Skeletal muscle satellite cell (primary cell): ENCODE measurements around the gene TMCC3. TPM values are rescaled to one million over a fixed set of nuclear protein-coding genes. Genes with fewer than 3 reads are reported as not detected.

Experiments used
- H3K27me3 ChIP-seq: 2 replicates; pipeline ENCODE4 v1.7.0; 2013; ENCODE audit warnings: low read length; ENCODE audit not compliant: control insufficient read depth, insufficient read depth
- H3K36me3 ChIP-seq: 2 replicates; pipeline ENCODE4 v1.7.0; 2013; ENCODE audit warnings: mild to moderate bottlenecking, control low read depth, low read length; ENCODE audit not compliant: insufficient read depth
- H3K4me1 ChIP-seq: 2 replicates; pipeline ENCODE4 v1.7.0; 2013; ENCODE audit warnings: low read length; ENCODE audit not compliant: control insufficient read depth, insufficient read depth
- H3K4me2 ChIP-seq: 2 replicates; pipeline ENCODE4 v1.7.0; 2013; ENCODE audit warnings: mild to moderate bottlenecking, low read length
- H3K4me3 ChIP-seq: 2 replicates; pipeline ENCODE4 v1.7.0; 2013; ENCODE audit warnings: low read length
- H3K9ac ChIP-seq: 2 replicates; pipeline ENCODE4 v1.7.0; 2013; ENCODE audit warnings: mild to moderate bottlenecking, low read depth, low read length, moderate library complexity
- H3K9me3 ChIP-seq: replicated peaks from 2 replicates; pipeline ENCODE4 v1.7.0; 2013; ENCODE audit warnings: mild to moderate bottlenecking, control low read depth, low read length
- small RNA-seq: library from RNA; depleted of rRNA; stranded (forward); fragments of <200 nt; gene quantifications from one replicate; pipeline ENCODE3, GENCODE V24; 2012

TMCC3 gene

GRCh38 chr12:94538318-94538717 lies 112.0 kb downstream of the TMCC3 start:
- Histone ChIP-seq H3K9ac (no peak overlapping the region), H3K27me3 (peaks cover 39% of the 10 kb centered on the region), H3K9me3 (no peaks in the 10 kb centered on the region), H3K36me3 (no peaks in the 10 kb centered on the region), H3K4me1 (no peaks in the 10 kb centered on the region), H3K4me3 (no peak overlapping the region), H3K4me2 (no peak overlapping the region)

GRCh38 chr12:94536040-94536965 lies 114.1 kb downstream of the TMCC3 start:
- no peak overlapping the region for H3K4me2 ChIP-seq
- H3K36me3 ChIP-seq: no peaks in the 10 kb centered on the region
- no peaks in the 10 kb centered on the region for H3K9me3 ChIP-seq
- H3K4me3 ChIP-seq: no peak overlapping the region
- H3K4me1 ChIP-seq: no peaks in the 10 kb centered on the region
- peaks cover 37% of the 10 kb centered on the region for H3K27me3 ChIP-seq
- H3K9ac ChIP-seq: no peak overlapping the region

- peaks cover 35% of the 10 kb centered on the region for H3K27me3 ChIP-seq
- H3K9ac ChIP-seq: no peak overlapping the region
- H3K4me3 ChIP-seq: no peak overlapping the region
- no peaks in the 10 kb centered on the region for H3K4me1 ChIP-seq
- H3K4me2 ChIP-seq: no peak overlapping the region
- H3K9me3 ChIP-seq: no peaks in the 10 kb centered on the region
- no peaks in the 10 kb centered on the region for H3K36me3 ChIP-seq
Observed at GRCh38 chr12:94535510-94535921, 114.8 kb downstream of the TMCC3 start.

- Histone ChIP-seq H3K9ac (no peak overlapping the region), H3K4me1 (no peaks in the 10 kb centered on the region)
Observed at GRCh38 chr12:94534774-94535509, 115.4 kb downstream of the TMCC3 start.

GRCh38 chr12:94534278-94534677 lies 116.1 kb downstream of the TMCC3 start:
- no peaks in the 10 kb centered on the region for H3K36me3 ChIP-seq
- H3K9ac ChIP-seq: no peak overlapping the region
- no peak overlapping the region for H3K4me2 ChIP-seq
- no peaks in the 10 kb centered on the region for H3K9me3 ChIP-seq
- H3K27me3 ChIP-seq: peaks cover 43% of the 10 kb centered on the region
- H3K4me3 ChIP-seq: no peak overlapping the region
- H3K4me1 ChIP-seq: no peaks in the 10 kb centered on the region

More at GRCh38 chr12:94534774-94535509, 115.4 kb downstream of the TMCC3 start:
- H3K4me2 ChIP-seq: no peak overlapping the region
- no peaks in the 10 kb centered on the region for H3K36me3 ChIP-seq
- H3K27me3 ChIP-seq: peaks cover 39% of the 10 kb centered on the region
- no peaks in the 10 kb centered on the region for H3K9me3 ChIP-seq
- H3K4me3 ChIP-seq: no peak overlapping the region

GRCh38 chr12:94532490-94533422 lies 117.6 kb downstream of the TMCC3 start:
- no peak overlapping the region for H3K9ac ChIP-seq
- no peak overlapping the region for H3K4me2 ChIP-seq
- no peaks in the 10 kb centered on the region for H3K36me3 ChIP-seq
- peaks cover 45% of the 10 kb centered on the region for H3K27me3 ChIP-seq
- H3K4me1 ChIP-seq: no peaks in the 10 kb centered on the region
- H3K4me3 ChIP-seq: no peak overlapping the region
- H3K9me3 ChIP-seq: no peaks in the 10 kb centered on the region

GRCh38 chr12:94531196-94531720 lies 119.1 kb downstream of the TMCC3 start:
- Histone ChIP-seq H3K4me2 (no peak overlapping the region), H3K36me3 (no peaks in the 10 kb centered on the region), H3K9ac (no peak overlapping the region), H3K9me3 (no peaks in the 10 kb centered on the region), H3K4me3 (no peak overlapping the region), H3K4me1 (no peaks in the 10 kb centered on the region), H3K27me3 (peaks cover 44% of the 10 kb centered on the region)

GRCh38 chr12:94525951-94526350 lies 124.4 kb downstream of the TMCC3 start:
- Histone ChIP-seq H3K4me2 (no peak overlapping the region), H3K27me3 (peaks cover 43% of the 10 kb centered on the region), H3K36me3 (no peaks in the 10 kb centered on the region), H3K4me3 (no peak overlapping the region), H3K4me1 (no peaks in the 10 kb centered on the region), H3K9ac (no peak overlapping the region), H3K9me3 (no peaks in the 10 kb centered on the region)

Small RNA genes lying within 50 kb of the gene (small RNA-seq; reads per million reads assigned to genes)
- gene LSM3P2 (not detected), gene MIR5700 (not detected)
